Epidermal melanocyte (primary cell): ENCODE data around the gene TRAPPC2B.
A peak's percentile ranks its signal among the peaks of the same experiment; 100 is the strongest.

ENCODE experiments used
- DNase-seq: peaks from one replicate; pipeline ENCODE4 v3.0.0; 2011; ENCODE audit warnings: low spot score; ENCODE audit not compliant: insufficient read length

Gene TRAPPC2B

DNA sequence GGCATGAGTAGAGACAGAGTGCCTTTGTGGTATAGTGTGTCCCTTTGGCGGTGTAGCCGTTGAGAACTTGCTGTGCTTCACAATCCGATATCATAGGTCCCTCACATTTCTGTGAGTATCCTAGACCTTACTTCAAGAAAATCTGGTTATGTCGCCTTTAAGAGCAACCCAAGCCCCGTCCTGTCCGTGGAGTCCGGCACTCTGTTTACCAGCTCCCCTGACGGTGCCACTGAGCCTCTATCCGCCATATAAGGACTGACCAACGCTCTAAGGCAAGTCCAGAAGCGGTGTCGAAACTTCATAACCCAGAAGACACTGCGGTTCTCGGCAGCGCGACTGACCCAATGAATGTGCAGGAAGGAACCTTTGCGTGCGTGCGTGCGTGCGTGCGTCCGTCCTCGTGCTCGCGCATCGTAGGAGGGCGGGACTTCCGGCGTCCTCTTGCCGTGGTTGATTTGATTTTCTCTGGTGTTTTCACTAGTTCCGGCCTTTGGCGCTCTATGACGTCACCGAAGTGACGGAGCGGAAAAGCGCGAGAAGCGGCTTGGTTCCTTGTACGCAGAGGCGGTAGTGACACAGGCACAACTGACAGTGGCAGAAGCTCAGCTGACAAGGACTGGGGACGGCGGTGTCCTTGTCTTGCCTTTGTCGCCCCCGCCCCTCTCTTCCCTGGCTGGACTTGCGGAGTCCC is at the start of gene TRAPPC2B, which contains the start of gene ZNF547:
TSS of gene TRAPPC2B (plus strand) at position 555 of the 691 bp plus-strand sequence. CDS start 1,283 bp downstream, outside the sequence.
TSS of gene ZNF547 (plus strand) at position 555 of the 691 bp plus-strand sequence. CDS start 5,005 bp downstream, outside the sequence.
- peak; percentile 91 for DNase-seq

DNA sequence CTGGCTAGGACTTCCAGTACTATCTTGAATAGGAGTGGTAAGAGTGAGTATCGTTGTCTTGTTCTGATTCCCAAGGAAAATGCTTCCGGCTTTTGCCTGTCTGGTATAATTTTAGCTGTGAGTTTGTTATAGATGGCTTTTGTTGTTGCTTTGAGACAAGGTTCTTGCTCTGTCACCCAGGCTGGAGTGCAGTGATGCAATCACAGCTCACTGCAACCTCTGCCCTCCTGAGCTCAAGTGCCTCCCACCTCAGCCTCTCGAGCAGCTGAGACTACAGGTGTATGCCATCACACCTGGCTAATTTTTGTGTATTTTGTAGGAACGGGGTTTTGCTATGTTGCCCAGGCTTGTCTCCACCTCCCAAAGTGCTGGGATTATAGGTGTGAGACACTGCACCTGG is 49.2 kb upstream of the TRAPPC2B start:
- DNase-seq, result no peak

DNA sequence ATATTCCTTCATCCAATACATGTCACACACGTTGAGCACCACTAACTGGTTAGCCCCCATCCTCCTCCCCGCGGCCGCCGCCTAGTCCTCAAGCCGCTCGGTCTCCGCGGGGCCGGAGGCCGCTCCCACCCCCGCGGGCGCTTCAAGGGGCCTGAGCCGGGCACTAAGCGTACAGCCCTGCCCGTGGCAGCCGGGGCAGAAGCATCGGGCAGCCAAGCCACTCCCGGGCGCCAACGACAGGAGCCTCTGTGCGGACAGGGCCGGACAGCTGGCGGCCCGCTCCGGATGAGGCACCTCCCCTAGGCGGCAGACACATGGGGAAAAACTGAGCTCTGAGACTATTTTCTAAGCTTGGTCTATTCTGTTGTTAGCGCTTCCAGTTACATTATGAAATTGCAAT is 45.8 kb upstream of the TRAPPC2B start:
- no peak for DNase-seq

DNA sequence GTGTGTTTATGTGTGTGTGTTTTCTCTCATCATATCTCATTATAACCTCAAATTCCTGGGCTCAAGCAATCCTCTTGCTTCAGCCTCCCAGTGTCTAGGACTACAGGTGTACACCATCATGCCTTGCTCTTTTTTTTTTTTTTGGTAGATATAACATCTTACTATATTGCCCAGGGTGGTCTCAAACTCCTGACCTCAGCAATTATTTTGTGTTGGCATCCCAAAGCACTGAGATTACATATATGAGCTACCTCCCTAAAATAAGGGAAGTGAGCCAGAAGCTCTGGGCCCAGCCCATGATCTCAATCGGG is 43.5 kb upstream of the TRAPPC2B start:
- no peak for DNase-seq

DNA sequence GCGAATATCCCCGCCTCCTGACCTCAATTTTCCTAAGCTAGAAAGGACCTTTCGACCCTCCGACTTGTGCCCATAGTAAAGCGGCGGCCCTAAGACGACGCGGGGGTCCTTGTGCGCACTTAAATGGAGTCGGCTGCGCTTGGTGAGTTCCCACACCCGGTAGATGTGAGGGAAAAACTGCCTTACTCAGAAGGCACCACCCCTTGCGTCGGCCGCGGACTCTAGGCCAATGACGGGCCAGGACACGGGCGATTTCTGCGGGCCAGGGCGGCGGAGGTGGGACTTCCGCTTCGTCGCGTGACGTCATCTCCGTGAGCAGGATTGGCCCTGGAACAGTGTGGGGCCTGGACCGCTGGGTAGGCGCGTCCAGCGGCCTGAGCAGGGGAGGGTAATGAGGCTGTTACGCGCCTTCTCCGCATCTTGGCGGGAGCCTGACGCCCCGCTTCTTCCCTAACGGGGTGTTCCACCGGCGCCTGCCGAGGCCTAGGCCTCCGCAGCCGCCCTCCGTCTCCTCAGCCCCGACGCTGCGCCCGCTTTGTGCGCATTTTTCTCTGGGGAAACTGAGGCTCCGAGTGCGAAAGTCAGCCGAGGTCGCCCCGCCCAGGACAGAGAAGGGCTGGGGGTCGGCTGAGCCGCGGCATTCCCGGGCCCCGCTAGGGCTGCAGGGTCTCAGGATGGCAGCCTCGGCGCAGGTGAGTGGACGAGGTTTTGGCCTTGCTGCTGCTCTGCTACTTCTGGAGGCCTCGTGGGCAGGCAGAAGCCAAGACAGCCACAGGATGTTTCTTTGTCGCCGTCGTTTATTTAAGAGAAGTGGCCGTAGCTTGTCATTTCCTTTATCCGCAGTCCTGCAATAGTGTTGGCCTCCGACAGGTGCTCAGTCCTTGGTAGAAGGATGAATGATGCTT is 42.9 kb upstream of the TRAPPC2B start, which contains the start of gene ZNF543:
TSS of gene ZNF543 (plus strand) at position 293 of the 905 bp plus-strand sequence. CDS start at position 675, 382 bp downstream.
- DNase-seq, result peak; percentile 98

- no peak for DNase-seq
These were observed 42.2 kb upstream of the TRAPPC2B start for GRCh38 chr19:57321116-57321515.

- DNase-seq, result no peak
These were observed 41.6 kb upstream of the TRAPPC2B start for GRCh38 chr19:57321751-57322150.

GRCh38 chr19:57324992-57325391 is 38.4 kb upstream of the TRAPPC2B start:
- DNase-seq, result no peak

- no peak for DNase-seq
These were observed 35.4 kb upstream of the TRAPPC2B start for GRCh38 chr19:57327993-57328392.

GRCh38 chr19:57334191-57334590 is 29.2 kb upstream of the TRAPPC2B start:
- DNase-seq, result no peak

- DNase-seq, result no peak
These were observed 24.5 kb upstream of the TRAPPC2B start for GRCh38 chr19:57338877-57339276.

DNA sequence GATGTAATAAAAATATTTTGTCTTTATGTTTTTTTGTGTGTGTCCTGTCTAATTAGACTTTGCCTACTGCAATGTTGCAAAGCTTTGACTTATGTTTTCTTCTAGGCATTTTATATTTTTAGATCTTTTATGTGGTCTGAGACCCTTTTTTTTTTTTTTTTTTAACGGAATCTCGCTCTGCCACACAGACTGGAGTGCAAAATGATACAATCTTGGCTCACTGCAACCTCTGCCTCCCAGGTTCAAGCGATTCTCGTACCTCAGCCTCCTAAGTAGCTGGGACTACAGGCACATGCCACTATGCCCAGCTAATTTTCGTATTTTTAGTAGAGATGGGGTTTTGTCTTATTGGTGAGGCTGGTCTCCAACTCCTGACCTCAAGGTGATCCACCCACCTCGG is 20.8 kb upstream of the TRAPPC2B start:
- DNase-seq, result no peak

DNA sequence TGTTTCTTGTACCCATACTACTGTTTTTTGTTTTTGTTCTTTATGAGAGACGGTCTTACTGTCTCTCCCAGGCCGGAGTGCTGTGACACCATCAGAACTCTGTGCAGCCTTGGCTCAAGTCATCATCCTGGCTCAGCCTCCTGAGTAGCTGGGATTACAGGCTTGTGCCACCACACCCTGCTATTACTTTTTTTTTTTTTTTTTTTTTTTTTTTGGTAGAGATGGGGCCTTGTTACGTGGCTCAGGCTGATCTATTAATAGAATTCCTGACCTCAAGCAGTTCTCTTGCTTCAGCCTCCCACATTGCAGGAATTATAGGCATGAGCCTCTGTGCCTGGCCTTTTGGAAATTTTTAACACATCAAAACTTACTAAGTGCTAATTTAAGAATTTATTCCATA is 15.2 kb upstream of the TRAPPC2B start:
- DNase-seq, result no peak

DNA sequence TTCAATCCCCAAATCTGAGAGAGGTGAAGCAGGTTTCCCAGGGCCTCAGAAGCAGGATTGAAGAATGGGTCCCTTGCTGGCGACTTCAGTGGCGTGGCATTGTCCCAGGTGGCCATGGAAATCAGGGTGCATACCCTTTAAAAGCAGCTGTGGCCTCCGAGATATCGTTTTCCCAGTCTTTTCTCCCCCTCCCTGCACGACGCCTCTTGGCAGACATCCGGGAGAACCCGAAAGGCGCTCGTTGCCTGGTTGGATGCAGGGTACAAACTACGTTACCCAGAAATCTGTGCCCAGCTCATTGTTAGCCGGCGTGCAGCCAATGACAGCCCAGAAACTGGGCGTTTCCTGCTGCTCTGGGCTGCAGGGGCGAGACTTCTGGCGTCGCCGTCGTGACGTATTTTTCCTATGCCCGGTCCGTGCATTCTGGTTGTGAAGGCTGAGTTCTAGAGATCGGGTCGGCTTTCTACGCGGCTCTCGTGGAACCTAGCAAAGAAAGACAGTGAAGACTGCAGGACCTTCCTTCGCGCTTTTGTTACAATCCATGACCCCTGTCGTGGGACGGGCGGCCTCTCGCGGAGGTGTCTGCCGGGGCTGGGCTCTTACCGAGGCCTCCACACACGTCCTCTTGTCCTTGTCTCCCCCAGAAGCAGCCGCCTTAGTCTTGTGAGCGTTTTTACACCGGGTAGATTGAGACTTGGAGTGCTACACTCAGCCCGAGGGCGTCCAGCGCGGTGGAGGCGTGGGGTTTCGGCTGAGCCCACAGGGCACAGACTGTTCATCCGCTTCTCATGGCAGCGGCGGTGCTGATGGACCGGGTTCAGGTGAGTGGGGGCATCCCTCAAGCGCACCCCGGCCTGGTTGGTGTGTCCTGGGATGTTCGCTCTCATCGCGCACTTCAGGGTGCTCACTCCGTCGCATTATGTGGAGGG is 12.2 kb upstream of the TRAPPC2B start, which contains the start of gene ZNF304:
TSS of gene ZNF304 (plus strand) at position 395 of the 929 bp plus-strand sequence. CDS start at position 789, 394 bp downstream.
- DNase-seq, result peak; percentile 94

GRCh38 chr19:57351867-57352266 is 11.5 kb upstream of the TRAPPC2B start:
- no peak for DNase-seq

GRCh38 chr19:57355916-57356315 is 7.4 kb upstream of the TRAPPC2B start:
- DNase-seq, result no peak

- DNase-seq, result no peak
These were observed 5.9 kb upstream of the TRAPPC2B start for GRCh38 chr19:57357406-57357805.

DNA sequence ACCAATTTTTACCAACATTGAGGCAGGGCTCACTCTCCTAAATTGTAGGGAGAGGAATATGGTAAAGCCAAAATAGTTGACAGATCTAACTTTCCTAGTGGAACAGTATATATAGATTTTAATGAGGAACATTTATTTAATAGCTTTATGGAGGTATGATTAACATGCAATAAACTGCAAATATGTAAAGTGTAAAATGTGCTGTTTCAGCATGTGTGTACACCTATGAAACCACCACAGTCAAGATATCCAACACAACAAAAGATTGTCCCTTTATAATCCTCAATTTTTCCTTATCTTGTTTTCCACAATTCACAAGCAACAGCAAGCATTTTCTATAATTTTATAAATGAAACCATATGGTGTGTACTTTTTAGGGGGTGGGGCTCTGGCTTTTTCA is 4.1 kb upstream of the TRAPPC2B start:
- DNase-seq, result no peak

GRCh38 chr19:57362419-57362818 is 932 bp upstream of the TRAPPC2B start:
- no peak for DNase-seq

DNA sequence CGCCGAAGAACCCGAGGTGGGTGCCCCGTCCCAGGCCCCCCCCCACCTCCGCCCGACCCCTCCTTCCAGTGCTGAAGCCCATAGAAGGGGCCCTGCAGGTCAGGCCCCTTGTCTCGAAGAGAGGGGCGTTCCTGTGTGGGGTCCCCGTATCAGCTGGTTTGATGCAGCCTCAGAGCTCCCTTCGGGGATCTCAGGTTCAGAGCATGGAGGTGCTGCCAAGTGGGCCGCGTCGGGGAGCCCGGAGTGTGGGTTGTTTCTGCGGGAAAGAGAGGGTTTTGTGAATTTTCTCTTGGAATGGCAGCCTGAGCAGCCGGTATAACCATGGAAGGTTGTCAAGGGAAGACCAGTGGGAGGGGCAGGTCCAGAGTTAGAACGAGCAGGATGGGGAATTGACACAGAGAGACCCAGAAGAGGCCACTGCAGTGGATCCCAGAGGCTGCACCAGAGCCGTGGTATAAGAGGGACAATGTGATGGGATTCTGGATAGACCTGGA is 384 bp downstream of the TRAPPC2B start:
- DNase-seq, result no peak

DNA sequence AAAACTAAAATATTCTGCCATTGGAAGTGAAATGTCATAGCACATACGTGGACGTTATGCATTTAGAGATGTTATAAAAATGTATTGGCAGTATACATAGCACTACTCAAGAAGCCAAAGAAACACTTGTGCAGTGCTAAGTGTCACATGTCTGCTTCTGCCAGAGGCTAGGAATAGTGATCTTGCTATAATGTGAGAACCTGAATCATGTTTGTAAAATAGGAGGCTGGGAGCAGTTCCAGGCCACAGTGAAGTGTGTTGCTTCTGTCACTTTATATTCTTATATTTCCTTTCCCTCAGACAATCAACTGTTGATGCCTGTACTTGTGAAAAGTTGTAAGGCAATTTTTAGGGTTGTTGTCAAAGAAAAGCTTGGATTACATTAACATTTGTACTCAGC is 3.4 kb downstream of the TRAPPC2B start:
- DNase-seq, result no peak
